ENCODE results near the gene PNPT1.

GRCh38 chr2:55710025-55710424, 16.4 kb upstream of the PNPT1 start:
- no peak for TF ChIP-seq CTCF (IDR thresholded peaks at IDR 0.05; ENCODE audit: insufficient read depth, low read length, poor library complexity, severe bottlenecking)
- TF ChIP-seq EZH2phosphoT487 (conservative IDR thresholded peaks at IDR 0.05; ENCODE audit: low read length): no peak
